Endodermal cell (in vitro differentiated cells): Measurements from ENCODE around the gene SUPT20H. TPM values are rescaled to one million over a fixed set of nuclear protein-coding genes. Genes with fewer than 3 reads are reported as not detected.

Experiments
- DNase-seq: peaks from one replicate; pipeline ENCODE4 v3.0.0-alpha.2; 2017
- H3K27ac ChIP-seq: 2 replicates; pipeline ENCODE4 v1.5.1; 2013; ENCODE audit warnings: mild to moderate bottlenecking, low read depth, low read length, moderate library complexity
- H3K27me3 ChIP-seq: 2 replicates; pipeline ENCODE4 v1.6.1; 2013; ENCODE audit warnings: mild to moderate bottlenecking, low read length, moderate library complexity; ENCODE audit not compliant: insufficient read depth, control insufficient read depth, poor library complexity, severe bottlenecking
- H3K36me3 ChIP-seq: 2 replicates; pipeline ENCODE4 v1.7.0; 2013; ENCODE audit warnings: mild to moderate bottlenecking, low read length, moderate library complexity; ENCODE audit not compliant: control insufficient read depth, insufficient read depth
- H3K4me1 ChIP-seq: one replicate; pipeline ENCODE4 v1.7.0; 2013; ENCODE audit warnings: low read length; ENCODE audit not compliant: control insufficient read depth, insufficient read depth
- H3K4me3 ChIP-seq: 2 replicates; pipeline ENCODE4 v1.5.1; 2013; ENCODE audit warnings: mild to moderate bottlenecking, low read length, moderate library complexity
- H3K9ac ChIP-seq: 2 replicates; pipeline ENCODE4 v1.6.1; 2013; ENCODE audit warnings: mild to moderate bottlenecking, low read length, moderate library complexity; ENCODE audit not compliant: poor library complexity, severe bottlenecking; ENCODE audit errors: extremely low read depth
- H3K9me3 ChIP-seq: 2 replicates; pipeline ENCODE4 v1.6.1; 2013; ENCODE audit warnings: mild to moderate bottlenecking, low read length, moderate library complexity; ENCODE audit not compliant: control insufficient read depth
- H3K27ac Mint-ChIP-seq: 2 replicates; pipeline ENCODE4 v1.8.0; 2020; ENCODE audit warnings: mixed read lengths
- H3K27me3 Mint-ChIP-seq: 2 replicates; pipeline ENCODE4 v1.8.0; 2021; ENCODE audit warnings: mild to moderate bottlenecking, mixed read lengths; ENCODE audit not compliant: insufficient read depth
- H3K36me3 Mint-ChIP-seq: 2 replicates; pipeline ENCODE4 v1.8.0; 2020; ENCODE audit warnings: low read depth, mixed read lengths
- H3K4me1 Mint-ChIP-seq: 2 replicates; pipeline ENCODE4 v1.8.0; 2020; ENCODE audit warnings: mixed read lengths
- H3K4me3 Mint-ChIP-seq: 2 replicates; pipeline ENCODE4 v1.8.0; 2020; ENCODE audit warnings: mild to moderate bottlenecking, moderate library complexity, mixed read lengths
- H3K9me3 Mint-ChIP-seq: 2 replicates; pipeline ENCODE4 v1.8.0; 2020; ENCODE audit warnings: mild to moderate bottlenecking, mixed read lengths
- CTCF ChIP-seq: fragments of 200-600 bp; sonication (generic); conservative IDR thresholded peaks from 2 replicates; pipeline ENCODE4 v1.5.0; 2021; ENCODE audit warnings: antibody characterized with exemption, mild to moderate bottlenecking
- WGBS, 2 experiments: methylation state at CpG; one replicate each; pipeline versions ENCODE4 v1.1.5 to v1.1.7; 2013; ENCODE audit warnings: missing lambda C conversion rate in 2 of 2, mixed read lengths in 1 of 2; ENCODE audit not compliant: insufficient coverage in 1 of 2, insufficient read length in 1 of 2; 5-methylcytosine and 5-hydroxymethylcytosine counted together
- total RNA-seq, 2 donors: library from RNA; stranded (reverse); fragmentation: NEBNext Ultra II Directional in 1 of 2; extraction: Animal tissue kit (Norgen Biotek cat#: 25700) in 1 of 2; gene quantifications; 2 replicates in 1 of 2; 3 replicates in 1 of 2; pipeline ENCODE4 v1.2.1, GENCODE V29; 2021

Gene SUPT20H
- total RNA-seq, 2 donors from 2014 or later = 84.8 to 102 TPM

GRCh38 chr13:37046062-37046461 lies 13.4 kb downstream of the SUPT20H start:
- H3K9me3 Mint-ChIP-seq = no peaks in the 10 kb centered on the region
- Histone ChIP-seq H3K36me3 (peaks cover 82% of the 10 kb centered on the region), H3K9ac (no peak overlapping the region), H3K9me3 (no peaks in the 10 kb centered on the region), H3K4me1 (no peaks in the 10 kb centered on the region), H3K4me3 (no peak overlapping the region), H3K27ac (no peak overlapping the region), H3K27me3 (no peaks in the 10 kb centered on the region)
- WGBS, 2 experiments = 100% methylated on average over 1 of the region's 1 CpG; no CpG with 5 or more reads in 1 of the 2 experiments
- no peaks in the 10 kb centered on the region for H3K27me3 Mint-ChIP-seq
- no peak for TF ChIP-seq CTCF
- no peaks in the 10 kb centered on the region for H3K4me1 Mint-ChIP-seq
- no peak overlapping the region for H3K27ac Mint-ChIP-seq
- no peak overlapping the region for H3K4me3 Mint-ChIP-seq
- peaks cover 40% of the 10 kb centered on the region for H3K36me3 Mint-ChIP-seq
- DNase-seq = no peak

GRCh38 chr13:37040789-37041188 lies 18.7 kb downstream of the SUPT20H start:
- no peaks in the 10 kb centered on the region for H3K27me3 Mint-ChIP-seq
- no peak overlapping the region for H3K27ac Mint-ChIP-seq
- H3K9me3 Mint-ChIP-seq = no peaks in the 10 kb centered on the region
- no peak overlapping the region for H3K9ac ChIP-seq
- no peaks in the 10 kb centered on the region for H3K4me1 Mint-ChIP-seq
- H3K4me3 ChIP-seq = no peak overlapping the region
- TF ChIP-seq CTCF = no peak
- no peak for DNase-seq
- H3K4me1 ChIP-seq = no peaks in the 10 kb centered on the region
- peaks cover 3% of the 10 kb centered on the region for H3K9me3 ChIP-seq
- H3K36me3 Mint-ChIP-seq = peaks cover 59% of the 10 kb centered on the region
- H3K27me3 ChIP-seq = no peaks in the 10 kb centered on the region
- H3K36me3 ChIP-seq = peaks cover 92% of the 10 kb centered on the region
- no peak overlapping the region for H3K27ac ChIP-seq
- no peak overlapping the region for H3K4me3 Mint-ChIP-seq

GRCh38 chr13:37039896-37040295 lies 19.6 kb downstream of the SUPT20H start:
- Histone ChIP-seq H3K4me3 (no peak overlapping the region), H3K36me3 (peaks cover 96% of the 10 kb centered on the region), H3K4me1 (no peaks in the 10 kb centered on the region), H3K9me3 (peaks cover 12% of the 10 kb centered on the region), H3K27me3 (no peaks in the 10 kb centered on the region), H3K9ac (no peak overlapping the region), H3K27ac (no peak overlapping the region)
- peaks cover 4% of the 10 kb centered on the region for H3K9me3 Mint-ChIP-seq
- no peak overlapping the region for H3K27ac Mint-ChIP-seq
- no peak overlapping the region for H3K4me3 Mint-ChIP-seq
- DNase-seq = no peak
- no peak for TF ChIP-seq CTCF
- H3K27me3 Mint-ChIP-seq = no peaks in the 10 kb centered on the region
- no peaks in the 10 kb centered on the region for H3K4me1 Mint-ChIP-seq
- H3K36me3 Mint-ChIP-seq = peaks cover 65% of the 10 kb centered on the region
